B cell (primary cell): ENCODE results near the gene KLRF2. TPM values are rescaled to one million over a fixed set of nuclear protein-coding genes. Genes with fewer than 3 reads are reported as not detected.

ENCODE experiments used
- ATAC-seq: fragments of 200-7000 bp; cut with Tn5 transposase; one replicate; pipeline ENCODE4 v1.10.0; 2021; ENCODE audit warnings: low read depth, mild to moderate bottlenecking, moderate number of reproducible peaks, moderate library complexity
- CTCF ChIA-PET: fragments of 350-600 bp; sonication (Branson Sonifier 250); formaldehyde crosslinking; loops from one replicate; lab custom pipeline; 2021; ENCODE audit warnings: antibody characterized with exemption, inconsistent platforms; lab: Charles Lee
- POLR2A ChIA-PET: fragments of 350-600 bp; sonication (Branson Sonifier 250); formaldehyde crosslinking; loops from one replicate; lab custom pipeline; 2021; ENCODE audit warnings: antibody characterized with exemption; lab: Charles Lee
- DNase-seq: peaks from one replicate; pipeline ENCODE4 v3.0.0; 2013
- H2AFZ ChIP-seq: 2 replicates; pipeline ENCODE4 v1.6.1; 2012; ENCODE audit warnings: mild to moderate bottlenecking, low read depth, low read length; ENCODE audit not compliant: insufficient read depth, poor library complexity, severe bottlenecking
- H3K27ac ChIP-seq, 2 donors: 1 replicate in 1 of 2; 2 replicates in 1 of 2; pipeline ENCODE4 v1.5.1; 2012 to 2013; ENCODE audit warnings: low read length in 2 of 2, mild to moderate bottlenecking in 2 of 2, moderate library complexity in 1 of 2
- H3K27me3 ChIP-seq, 4 experiments: fragments of 200-600 bp in 1 of 4; sonication (generic) in 1 of 4; replicated peaks in 1 of 4; 1 replicate in 2 of 4; 2 replicates in 2 of 4; pipeline versions ENCODE4 v1.6.1 to v1.7.0; 2013 to 2016; ENCODE audit warnings: low read length in 3 of 4, mild to moderate bottlenecking in 2 of 4, mixed read lengths in 1 of 4, moderate library complexity in 1 of 4; ENCODE audit not compliant: insufficient read depth in 4 of 4, control insufficient read depth in 3 of 4; ENCODE audit errors: control extremely low read depth in 1 of 4
- H3K36me3 ChIP-seq, 2 experiments: replicated peaks in 1 of 2; 1 replicate in 1 of 2; 2 replicates in 1 of 2; pipeline versions ENCODE4 v1.6.1 to v1.7.1; 2013; ENCODE audit warnings: low read length in 1 of 2; ENCODE audit not compliant: insufficient read depth in 2 of 2, control insufficient read depth in 1 of 2; ENCODE audit errors: control extremely low read depth in 1 of 2, extremely low read depth in 1 of 2
- H3K4me1 ChIP-seq, 2 donors: fragments of 200-600 bp in 1 of 2; sonication (generic) in 1 of 2; 1 replicate in 1 of 2; 2 replicates in 1 of 2; pipeline versions ENCODE4 v1.5.1 to v1.6.1; 2013 to 2017; ENCODE audit warnings: low read length in 2 of 2; ENCODE audit not compliant: control insufficient read depth in 2 of 2, insufficient read depth in 2 of 2
- H3K4me2 ChIP-seq: replicated peaks from 2 replicates; pipeline ENCODE3; 2012; ENCODE audit warnings: mild to moderate bottlenecking, low read depth, low read length; ENCODE audit not compliant: poor library complexity, severe bottlenecking
- H3K4me3 ChIP-seq, 5 experiments: fragments of 200-600 bp in 1 of 5; sonication (generic) in 1 of 5; 1 replicate in 3 of 5; 2 replicates in 2 of 5; pipeline versions ENCODE4 v1.5.1 to v1.7.0; 2011 to 2016; ENCODE audit warnings: low read length in 4 of 5, mild to moderate bottlenecking in 4 of 5, low read depth in 2 of 5, control low read depth in 1 of 5, moderate library complexity in 1 of 5; ENCODE audit not compliant: insufficient read depth in 1 of 5; ENCODE audit errors: control extremely low read depth in 1 of 5, extremely low read depth in 1 of 5
- H3K79me2 ChIP-seq: fragments of 200-600 bp; sonication (generic); one replicate; pipeline ENCODE4 v1.6.0; 2016; ENCODE audit warnings: low read length; ENCODE audit not compliant: control insufficient read depth, insufficient read depth
- H3K9ac ChIP-seq: fragments of 200-600 bp; sonication (generic); 2 replicates; pipeline ENCODE4 v1.6.1; 2017; ENCODE audit warnings: mild to moderate bottlenecking, low read length, moderate library complexity
- H3K9me3 ChIP-seq, 3 donors: one replicate each; pipeline versions ENCODE4 v1.6.1 to v1.7.1; 2013; ENCODE audit warnings: low read length in 2 of 3; ENCODE audit not compliant: control insufficient read depth in 2 of 3, insufficient read depth in 1 of 3; ENCODE audit errors: control extremely low read depth in 1 of 3
- H4K20me1 ChIP-seq: 2 replicates; pipeline ENCODE4 v1.6.0; 2012; ENCODE audit warnings: mild to moderate bottlenecking, low read length; ENCODE audit not compliant: insufficient read depth, control insufficient read depth, poor library complexity, severe bottlenecking
- H3K27ac Mint-ChIP-seq: one replicate; pipeline ENCODE4 v1.8.0; 2021; ENCODE audit warnings: mixed read lengths
- H3K27me3 Mint-ChIP-seq: one replicate; pipeline ENCODE4 v1.8.0; 2021; ENCODE audit warnings: mixed read lengths
- H3K4me1 Mint-ChIP-seq: one replicate; pipeline ENCODE4 v1.8.0; 2021; ENCODE audit warnings: mixed read lengths
- H3K4me3 Mint-ChIP-seq: one replicate; pipeline ENCODE4 v1.8.0; 2021; ENCODE audit warnings: mixed read lengths
- H3K9me3 Mint-ChIP-seq: one replicate; pipeline ENCODE4 v1.8.0; 2022; ENCODE audit warnings: mixed read lengths; ENCODE audit not compliant: insufficient read depth
- EZH2 ChIP-seq: IDR thresholded peaks from 2 replicates; pipeline ENCODE4 v1.6.1; 2012; ENCODE audit warnings: borderline replicate concordance, low read depth, mild to moderate bottlenecking, moderate library complexity, low read length; ENCODE audit not compliant: insufficient read depth, poor library complexity, severe bottlenecking
- WGBS: methylation state at CpG from one replicate; pipeline ENCODE4 v1.1.5; 2013; ENCODE audit warnings: missing lambda C conversion rate; ENCODE audit not compliant: insufficient coverage; 5-methylcytosine and 5-hydroxymethylcytosine counted together
- intact Hi-C: fragments of 100-400 bp; cut with micrococcal nuclease; formaldehyde crosslinking; loops from one replicate; pipeline ENCODE4 v1.10.0; 2022
- polyA plus RNA-seq: library from polyadenylated mRNA; depleted of rRNA; stranded (reverse); fragments of >200 nt; gene quantifications from 2 replicates; pipeline ENCODE4 v1.2.3, GENCODE V29; 2012
- total RNA-seq, 2 donors: library from RNA; stranded (reverse); fragments of 120-200 nt in 1 of 2; gene quantifications; 1 replicate in 1 of 2; 2 replicates in 1 of 2; pipeline versions ENCODE4 v1.2.3 to v1.2.4, GENCODE V29; 2013 to 2022
- TF ChIP-seq, protein P1 (sequence below): fragments of 200-600 bp; IDR thresholded peaks from one replicate; pipeline ENCODE4 v1.8.0; 2022; ENCODE audit warnings: antibody characterized with exemption, mild to moderate bottlenecking

KLRF2 gene
- total and polyA plus RNA-seq, 2 donors (not counting 1 experiment from before 2014, with no cell fraction given) = 0.36 TPM; not detected in 1

DNA sequence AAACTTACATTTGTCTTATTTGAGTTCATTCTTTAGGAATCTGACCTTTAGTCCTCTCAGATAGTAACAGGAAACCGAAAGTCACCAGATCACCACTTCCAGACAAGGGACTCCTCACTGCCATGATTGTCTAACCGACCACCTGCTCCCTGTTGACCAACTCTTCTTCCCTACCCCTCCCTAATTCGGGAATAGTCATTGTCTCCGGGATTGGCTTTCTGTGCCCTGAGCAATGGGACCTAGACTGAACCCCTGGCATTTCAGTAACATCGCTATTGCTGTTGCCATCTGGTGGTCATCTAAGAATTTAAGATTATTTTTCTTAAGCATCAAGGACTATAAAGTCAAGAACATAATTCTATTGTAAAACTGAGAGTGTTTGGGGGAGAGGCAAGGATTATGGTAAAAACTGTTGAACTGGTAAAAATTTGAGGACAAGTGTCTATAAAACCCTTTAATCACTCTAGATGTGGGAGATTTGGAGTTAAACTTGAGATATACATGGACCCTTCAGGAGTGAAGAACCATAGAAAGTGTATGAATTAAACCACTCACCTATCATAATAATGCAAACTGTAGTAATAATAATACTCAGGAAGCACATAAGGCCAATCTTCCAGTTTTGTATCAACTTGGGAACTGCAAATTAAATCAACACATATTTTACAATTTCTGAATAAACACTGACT lies 44.6 kb downstream of the KLRF2 start:
- H3K27me3 ChIP-seq = peaks cover 0 to 4% (median 0%) of the 10 kb centered on the region in 4 experiments
- peak overlapping the region; percentile 41 for H3K9ac ChIP-seq
- WGBS = 20% methylated on average over 3 of the region's 5 CpGs
- no peaks in the 10 kb centered on the region for H3K9me3 ChIP-seq
- ChIA-PET POLR2A (no interaction called here), CTCF (interaction anchor here (0.7 to 5.1 kb wide), 12 partner anchors 8 to 1245 kb away, joined by 3 to 81 read pairs (median 5); partner anchors contain the start of genes CLEC2B and SMIM10L1)
- peak; percentile 47 for ATAC-seq
- no peaks in the 10 kb centered on the region for H3K36me3 ChIP-seq
- Mint-ChIP-seq H3K4me3 (peak overlapping the region; percentile 56), H3K27ac (no peak overlapping the region), H3K27me3 (peaks cover 21% of the 10 kb centered on the region), H3K4me1 (peaks cover 3% of the 10 kb centered on the region), H3K9me3 (no peaks in the 10 kb centered on the region)
- H2AFZ ChIP-seq = peak overlapping the region; percentile 43
- DNase-seq = peak; percentile 69
- intact Hi-C loops = loop anchor here (1.0 to 5.0 kb wide), 4 partner anchors 59 to 595 kb away; partner anchors contain the start of gene CLEC2B
- TF ChIP-seq, protein P1, sequence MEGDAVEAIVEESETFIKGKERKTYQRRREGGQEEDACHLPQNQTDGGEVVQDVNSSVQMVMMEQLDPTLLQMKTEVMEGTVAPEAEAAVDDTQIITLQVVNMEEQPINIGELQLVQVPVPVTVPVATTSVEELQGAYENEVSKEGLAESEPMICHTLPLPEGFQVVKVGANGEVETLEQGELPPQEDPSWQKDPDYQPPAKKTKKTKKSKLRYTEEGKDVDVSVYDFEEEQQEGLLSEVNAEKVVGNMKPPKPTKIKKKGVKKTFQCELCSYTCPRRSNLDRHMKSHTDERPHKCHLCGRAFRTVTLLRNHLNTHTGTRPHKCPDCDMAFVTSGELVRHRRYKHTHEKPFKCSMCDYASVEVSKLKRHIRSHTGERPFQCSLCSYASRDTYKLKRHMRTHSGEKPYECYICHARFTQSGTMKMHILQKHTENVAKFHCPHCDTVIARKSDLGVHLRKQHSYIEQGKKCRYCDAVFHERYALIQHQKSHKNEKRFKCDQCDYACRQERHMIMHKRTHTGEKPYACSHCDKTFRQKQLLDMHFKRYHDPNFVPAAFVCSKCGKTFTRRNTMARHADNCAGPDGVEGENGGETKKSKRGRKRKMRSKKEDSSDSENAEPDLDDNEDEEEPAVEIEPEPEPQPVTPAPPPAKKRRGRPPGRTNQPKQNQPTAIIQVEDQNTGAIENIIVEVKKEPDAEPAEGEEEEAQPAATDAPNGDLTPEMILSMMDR = peak; percentile 68
- TF ChIP-seq EZH2 = no peak
- no peaks in the 10 kb centered on the region for H3K79me2 ChIP-seq
- no peaks in the 10 kb centered on the region for H3K4me1 ChIP-seq
- H3K4me2 ChIP-seq = peak overlapping the region; percentile 64
- H4K20me1 ChIP-seq = no peaks in the 10 kb centered on the region
- no peak overlapping the region for H3K27ac ChIP-seq
- peak overlapping the region in 3 of 5 experiments; percentile 18 to 22 (median 21) for H3K4me3 ChIP-seq

DNA sequence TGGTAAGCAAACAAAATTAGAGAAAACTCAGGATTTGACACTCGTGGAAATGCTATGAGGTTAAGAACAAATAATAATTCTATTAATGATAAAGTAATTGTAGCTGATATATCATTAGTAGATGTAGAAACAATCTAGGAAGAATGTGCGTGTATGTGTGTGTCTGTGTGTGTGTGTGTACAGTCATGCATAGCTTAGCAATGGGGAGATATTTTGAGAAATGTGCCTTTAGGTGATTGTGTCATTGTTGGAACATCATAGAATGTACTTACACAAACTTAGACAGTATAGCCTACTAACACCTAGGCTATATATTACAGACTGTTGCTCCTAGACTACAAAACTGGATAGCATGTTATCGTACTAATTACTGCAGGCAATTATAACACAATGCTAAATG lies 45.6 kb downstream of the KLRF2 start:
- POLR2A ChIA-PET = no interaction called here
- no peaks in the 10 kb centered on the region for H3K36me3 ChIP-seq
- H3K4me3 Mint-ChIP-seq = no peak overlapping the region

More for the DNA sequence above, 45.6 kb downstream of the KLRF2 start:
- Mint-ChIP-seq H3K27me3 (peaks cover 20% of the 10 kb centered on the region), H3K4me1 (peaks cover 3% of the 10 kb centered on the region), H3K27ac (no peak overlapping the region), H3K9me3 (no peaks in the 10 kb centered on the region)
- H3K4me2 ChIP-seq = no peak overlapping the region
- TF ChIP-seq EZH2 = no peak
- TF ChIP-seq, protein P1 = no peak
- CTCF ChIA-PET = interaction anchor here (1.1 to 5.1 kb wide), 6 partner anchors 11 to 294 kb away, joined by 3 to 81 read pairs (median 11); no protein-coding TSS in a partner anchor
- H2AFZ ChIP-seq = no peak overlapping the region
- no peak overlapping the region for H3K4me3 ChIP-seq
- H3K27me3 ChIP-seq = peaks cover 0 to 4% (median 0%) of the 10 kb centered on the region in 4 experiments
- intact Hi-C loops = loop anchor here (1.0 to 5.0 kb wide), 2 partner anchors 60 to 596 kb away; partner anchors contain the start of gene CLEC2B
- no peaks in the 10 kb centered on the region for H3K79me2 ChIP-seq
- H3K4me1 ChIP-seq = no peaks in the 10 kb centered on the region
- no peaks in the 10 kb centered on the region for H4K20me1 ChIP-seq
- ATAC-seq = no peak
- WGBS = no CpG with 5 or more reads among the region's 3 CpGs
- no peak for DNase-seq
- no peak overlapping the region for H3K27ac ChIP-seq
- H3K9me3 ChIP-seq = no peaks in the 10 kb centered on the region
- H3K9ac ChIP-seq = no peak overlapping the region
